Measurements from ENCODE around the gene PTPRG. TPM values are rescaled to one million over a fixed set of nuclear protein-coding genes. Genes with fewer than 3 reads are reported as not detected.

PTPRG gene
- total RNA-seq, 1 donor from 2014 or later: 44.3 TPM

DNA sequence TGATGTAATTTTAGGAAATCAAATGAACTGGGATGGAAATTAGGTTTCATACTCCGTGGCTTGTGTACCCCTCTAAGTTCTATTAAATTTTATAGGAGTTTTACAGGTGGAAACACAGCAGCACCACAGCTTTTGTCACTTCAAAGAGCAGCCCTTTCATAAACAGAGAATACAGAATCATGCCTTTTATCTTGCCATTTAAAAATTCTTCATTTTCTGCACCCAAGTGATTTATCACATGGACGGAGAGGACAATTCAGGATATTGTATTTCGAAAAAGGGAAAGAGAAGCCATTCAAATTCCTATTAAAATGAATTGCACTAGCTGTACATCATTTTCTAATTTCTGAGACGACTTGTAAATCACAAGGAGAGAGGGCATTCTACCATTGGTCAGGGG is 245.4 kb downstream of the PTPRG start:
- H3K9me3 Mint-ChIP-seq (ENCODE audit: low read depth): no peaks in the 10 kb centered on the region
- no peaks in the 10 kb centered on the region for H3K36me3 Mint-ChIP-seq (ENCODE audit: insufficient read depth)
- H3K27ac Mint-ChIP-seq: no peak overlapping the region
- no peaks in the 10 kb centered on the region for H3K27me3 Mint-ChIP-seq
- no peak for DNase-seq (ENCODE audit: low spot score, unreplicated experiment)
- peaks cover 31% of the 10 kb centered on the region for H3K4me1 Mint-ChIP-seq (ENCODE audit: low read depth)
- TF ChIP-seq, protein P1, sequence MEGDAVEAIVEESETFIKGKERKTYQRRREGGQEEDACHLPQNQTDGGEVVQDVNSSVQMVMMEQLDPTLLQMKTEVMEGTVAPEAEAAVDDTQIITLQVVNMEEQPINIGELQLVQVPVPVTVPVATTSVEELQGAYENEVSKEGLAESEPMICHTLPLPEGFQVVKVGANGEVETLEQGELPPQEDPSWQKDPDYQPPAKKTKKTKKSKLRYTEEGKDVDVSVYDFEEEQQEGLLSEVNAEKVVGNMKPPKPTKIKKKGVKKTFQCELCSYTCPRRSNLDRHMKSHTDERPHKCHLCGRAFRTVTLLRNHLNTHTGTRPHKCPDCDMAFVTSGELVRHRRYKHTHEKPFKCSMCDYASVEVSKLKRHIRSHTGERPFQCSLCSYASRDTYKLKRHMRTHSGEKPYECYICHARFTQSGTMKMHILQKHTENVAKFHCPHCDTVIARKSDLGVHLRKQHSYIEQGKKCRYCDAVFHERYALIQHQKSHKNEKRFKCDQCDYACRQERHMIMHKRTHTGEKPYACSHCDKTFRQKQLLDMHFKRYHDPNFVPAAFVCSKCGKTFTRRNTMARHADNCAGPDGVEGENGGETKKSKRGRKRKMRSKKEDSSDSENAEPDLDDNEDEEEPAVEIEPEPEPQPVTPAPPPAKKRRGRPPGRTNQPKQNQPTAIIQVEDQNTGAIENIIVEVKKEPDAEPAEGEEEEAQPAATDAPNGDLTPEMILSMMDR (IDR thresholded peaks at IDR 0.05; ENCODE audit: unreplicated experiment): no peak
- no peak overlapping the region for H3K4me3 Mint-ChIP-seq (ENCODE audit: low read depth)

DNA sequence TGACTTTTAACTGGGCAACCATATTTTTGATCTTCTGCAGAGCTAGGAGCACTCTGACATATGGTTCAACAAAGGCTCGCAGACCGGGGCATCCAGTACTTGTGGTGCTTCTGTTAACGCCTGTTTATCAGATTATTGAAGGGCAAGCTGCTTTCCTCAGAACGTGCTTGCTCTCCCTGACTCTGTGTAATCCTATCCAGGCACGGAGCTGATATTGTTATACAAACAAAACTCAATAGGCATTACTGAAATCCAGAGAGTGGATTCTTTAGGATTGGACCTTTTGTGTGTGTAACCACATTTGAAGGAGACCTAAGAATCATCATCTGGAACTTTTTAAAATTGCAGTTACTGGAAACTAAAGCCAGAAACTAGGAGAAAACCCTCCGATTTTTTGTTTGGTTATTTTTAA is 246.5 kb downstream of the PTPRG start:
- TF ChIP-seq, protein P1 (IDR thresholded peaks at IDR 0.05; ENCODE audit: unreplicated experiment): no peak
- Mint-ChIP-seq H3K4me1 (ENCODE audit: low read depth) (peaks cover 31% of the 10 kb centered on the region), H3K36me3 (ENCODE audit: insufficient read depth) (no peaks in the 10 kb centered on the region), H3K27ac (peak overlapping the region; percentile 30), H3K4me3 (ENCODE audit: low read depth) (no peak overlapping the region), H3K9me3 (ENCODE audit: low read depth) (no peaks in the 10 kb centered on the region), H3K27me3 (no peaks in the 10 kb centered on the region)
- DNase-seq (ENCODE audit: low spot score, unreplicated experiment): no peak

DNA sequence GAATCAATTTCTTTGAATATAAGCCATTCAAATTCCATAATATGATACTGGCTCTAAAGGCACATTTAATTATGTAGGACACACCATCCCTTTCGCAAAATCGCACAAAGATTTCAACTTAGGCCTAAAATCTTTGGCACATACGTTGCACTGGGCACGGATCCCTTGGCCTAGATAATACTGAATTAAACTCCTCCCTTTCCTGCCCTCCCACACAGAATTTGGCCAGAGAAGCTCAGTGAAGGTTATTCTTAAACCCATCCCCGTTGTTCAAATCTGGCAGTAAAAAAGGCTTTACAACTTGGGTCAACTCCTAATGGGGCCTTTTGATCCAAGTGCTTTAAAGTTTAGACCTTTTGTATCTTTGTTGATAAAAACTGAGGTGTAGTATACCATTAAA is 247.2 kb downstream of the PTPRG start:
- TF ChIP-seq, protein P1 (IDR thresholded peaks at IDR 0.05; ENCODE audit: unreplicated experiment): no peak
- H3K4me1 Mint-ChIP-seq (ENCODE audit: low read depth): peaks cover 30% of the 10 kb centered on the region
- no peaks in the 10 kb centered on the region for H3K36me3 Mint-ChIP-seq (ENCODE audit: insufficient read depth)
- H3K9me3 Mint-ChIP-seq (ENCODE audit: low read depth): no peaks in the 10 kb centered on the region
- no peaks in the 10 kb centered on the region for H3K27me3 Mint-ChIP-seq
- H3K4me3 Mint-ChIP-seq (ENCODE audit: low read depth): no peak overlapping the region
- no peak overlapping the region for H3K27ac Mint-ChIP-seq
- DNase-seq (ENCODE audit: low spot score, unreplicated experiment): no peak

DNA sequence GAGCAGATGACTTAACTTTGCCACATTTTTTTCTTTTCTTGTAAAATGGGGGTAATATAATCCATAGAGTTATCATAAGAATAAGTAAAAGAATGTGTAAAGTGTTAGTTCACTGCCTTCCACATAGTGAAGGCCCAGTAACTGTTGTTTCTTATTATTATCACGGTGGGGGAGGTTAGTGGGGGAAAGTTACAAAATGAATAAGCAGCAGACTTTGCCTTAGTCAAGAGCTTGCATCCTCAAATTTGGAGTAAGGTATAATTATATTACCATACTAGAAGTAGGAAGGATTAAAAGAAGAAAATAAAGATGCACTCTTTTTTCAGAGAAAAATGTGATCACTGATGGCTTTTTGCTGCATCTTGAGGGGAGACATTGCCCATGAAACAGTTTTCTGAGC is 247.6 kb downstream of the PTPRG start:
- TF ChIP-seq, protein P1 (IDR thresholded peaks at IDR 0.05; ENCODE audit: unreplicated experiment): no peak
- no peaks in the 10 kb centered on the region for H3K27me3 Mint-ChIP-seq

DNA sequence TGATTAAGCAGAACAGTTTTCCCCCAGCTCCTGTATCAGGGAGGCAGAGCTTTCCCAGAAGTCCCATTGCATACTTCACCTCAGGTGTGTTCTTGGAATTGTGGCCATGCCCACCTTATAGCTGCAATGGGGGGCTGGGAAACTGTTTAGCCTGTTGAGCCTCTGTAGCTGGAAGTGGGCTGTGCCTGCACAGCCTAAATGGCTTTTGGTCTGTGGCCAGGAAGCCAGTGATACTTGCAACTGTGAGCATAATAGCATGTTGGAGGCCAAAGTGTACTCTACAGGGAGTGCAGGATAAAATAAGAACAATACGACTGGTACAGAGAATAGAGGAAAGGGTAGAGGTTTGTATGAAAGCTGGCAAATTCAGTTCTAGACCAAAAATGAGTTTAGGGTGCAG is 248.5 kb downstream of the PTPRG start:
- H3K9me3 Mint-ChIP-seq (ENCODE audit: low read depth): no peaks in the 10 kb centered on the region
- DNase-seq (ENCODE audit: low spot score, unreplicated experiment): no peak
- H3K27ac Mint-ChIP-seq: no peak overlapping the region
- H3K4me3 Mint-ChIP-seq (ENCODE audit: low read depth): no peak overlapping the region
- TF ChIP-seq, protein P1 (IDR thresholded peaks at IDR 0.05; ENCODE audit: unreplicated experiment): no peak
- no peaks in the 10 kb centered on the region for H3K36me3 Mint-ChIP-seq (ENCODE audit: insufficient read depth)
- H3K4me1 Mint-ChIP-seq (ENCODE audit: low read depth): peaks cover 22% of the 10 kb centered on the region
- no peaks in the 10 kb centered on the region for H3K27me3 Mint-ChIP-seq

More for the DNA sequence above, 247.6 kb downstream of the PTPRG start:
- Mint-ChIP-seq H3K4me1 (ENCODE audit: low read depth) (peaks cover 25% of the 10 kb centered on the region), H3K36me3 (ENCODE audit: insufficient read depth) (no peaks in the 10 kb centered on the region), H3K27ac (no peak overlapping the region), H3K4me3 (ENCODE audit: low read depth) (no peak overlapping the region), H3K9me3 (ENCODE audit: low read depth) (no peaks in the 10 kb centered on the region)
- no peak for DNase-seq (ENCODE audit: low spot score, unreplicated experiment)
